Measurements from ENCODE around the gene NCOA7. TPM values are rescaled to one million over a fixed set of nuclear protein-coding genes. Genes with fewer than 3 reads are reported as not detected.
"Not testable (repeated sequence)": the region's sequence is repeated elsewhere in the genome, so short reads cannot be mapped to it uniquely, and the experiment has no call there.

Gene NCOA7
- total RNA-seq, 6 donors from 2014 or later: 33.5 to 75.6 (median 48.9) TPM

GRCh38 chr6:125797886-125798444 is 7.2 kb downstream of the NCOA7 start:
- peaks cover 0 to 2% (median 0%) of the 10 kb centered on the region in 4 donors for H3K36me3 ChIP-seq
- no peak overlapping the region for H3K4me3 ChIP-seq
- peaks cover 14 to 42% (median 34%) of the 10 kb centered on the region in 4 donors for H3K4me1 ChIP-seq
- WGBS, 2 donors: 74 to 80% methylated on average over 3 of the region's 3 CpGs
- no peaks in the 10 kb centered on the region for H3K27me3 ChIP-seq
- no peaks in the 10 kb centered on the region for H3K9me3 ChIP-seq
- ATAC-seq (ENCODE audit: low FRiP score in 2 of 2) (peak in 1 of 2 donors; percentile 19), DNase-seq (peak in 1 of 2 donors; percentile 37)
- peak overlapping the region; percentile 23 to 74 (median 43) for H3K27ac ChIP-seq
- peak in 1 of 4 donors; percentile 15 for TF ChIP-seq EP300 (IDR thresholded peaks at IDR 0.05)
- no peak for TF ChIP-seq POLR2AphosphoS5 (IDR thresholded peaks at IDR 0.05)

GRCh38 chr6:125798734-125799508 is 8.2 kb downstream of the NCOA7 start:
- no peaks in the 10 kb centered on the region for H3K27me3 ChIP-seq
- peak overlapping the region; percentile 17 to 59 (median 38) for H3K27ac ChIP-seq
- no peak for TF ChIP-seq POLR2AphosphoS5 (IDR thresholded peaks at IDR 0.05)
- no peaks in the 10 kb centered on the region for H3K9me3 ChIP-seq
- WGBS, 2 donors: 81 to 87% methylated on average over 5 of the region's 5 CpGs
- peaks cover 0 to 2% (median 0%) of the 10 kb centered on the region in 4 donors for H3K36me3 ChIP-seq
- DNase-seq (no peak), ATAC-seq (ENCODE audit: low FRiP score in 2 of 2) (peak in 1 of 2 donors; percentile 52)
- H3K4me3 ChIP-seq: no peak overlapping the region
- peaks cover 21 to 39% (median 34%) of the 10 kb centered on the region in 4 donors for H3K4me1 ChIP-seq

GRCh38 chr6:125802383-125802782 is 11.6 kb downstream of the NCOA7 start:
- Histone ChIP-seq H3K36me3 (peaks cover 0 to 2% (median 0%) of the 10 kb centered on the region in 4 donors), H3K4me3 (no peak overlapping the region), H3K9me3 (no peaks in the 10 kb centered on the region), H3K27ac (peak overlapping the region in 3 of 4 donors; percentile 21 to 41 (median 41)), H3K27me3 (no peaks in the 10 kb centered on the region), H3K4me1 (peaks cover 13 to 32% (median 30%) of the 10 kb centered on the region in 4 donors)
- DNase-seq (no peak), ATAC-seq (ENCODE audit: low FRiP score in 2 of 2) (no peak)
- WGBS, 2 donors: 91 to 98% methylated on average over 2 of the region's 2 CpGs
- TF ChIP-seq POLR2AphosphoS5 (IDR thresholded peaks at IDR 0.05) (no peak), CTCF (IDR thresholded peaks at IDR 0.05) (no peak), EP300 (IDR thresholded peaks at IDR 0.05) (no peak), POLR2A (IDR thresholded peaks at IDR 0.05) (no peak)

GRCh38 chr6:125802943-125803377 is 12.2 kb downstream of the NCOA7 start:
- DNase-seq (no peak), ATAC-seq (ENCODE audit: low FRiP score in 2 of 2) (peak in 1 of 2 donors; percentile 65)
- TF ChIP-seq CTCF (IDR thresholded peaks at IDR 0.05) (no peak), EP300 (IDR thresholded peaks at IDR 0.05) (no peak), POLR2AphosphoS5 (IDR thresholded peaks at IDR 0.05) (no peak), POLR2A (IDR thresholded peaks at IDR 0.05) (no peak)
- H3K4me3 ChIP-seq: no peak overlapping the region
- peaks cover 7 to 29% (median 26%) of the 10 kb centered on the region in 4 donors for H3K4me1 ChIP-seq
- peak overlapping the region; percentile 21 to 43 (median 41) for H3K27ac ChIP-seq
- H3K27me3 ChIP-seq: no peaks in the 10 kb centered on the region
- H3K9me3 ChIP-seq: no peaks in the 10 kb centered on the region
- WGBS, 2 donors: 33% methylated on average over 4 of the region's 4 CpGs
- peaks cover 0 to 2% (median 0%) of the 10 kb centered on the region in 4 donors for H3K36me3 ChIP-seq

GRCh38 chr6:125804264-125804663 is 13.5 kb downstream of the NCOA7 start:
- no peak for TF ChIP-seq CTCF (IDR thresholded peaks at IDR 0.05)
- TF ChIP-seq POLR2AphosphoS5 (IDR thresholded peaks at IDR 0.05): no peak
- no peak for TF ChIP-seq EP300 (IDR thresholded peaks at IDR 0.05)
- TF ChIP-seq POLR2A (IDR thresholded peaks at IDR 0.05): no peak
- DNase-seq (no peak), ATAC-seq (ENCODE audit: low FRiP score in 2 of 2) (no peak)
- Histone ChIP-seq H3K27ac (no peak overlapping the region), H3K36me3 (no peaks in the 10 kb centered on the region), H3K4me1 (peaks cover 7 to 19% (median 14%) of the 10 kb centered on the region in 4 donors), H3K27me3 (no peaks in the 10 kb centered on the region), H3K9me3 (no peaks in the 10 kb centered on the region), H3K4me3 (no peak overlapping the region)

- not testable (repeated sequence) for H3K36me3 ChIP-seq; H3K4me3 ChIP-seq; ATAC-seq (ENCODE audit: low FRiP score in 2 of 2); DNase-seq; H3K27me3 ChIP-seq; H3K9me3 ChIP-seq; H3K27ac ChIP-seq
- 93 to 97% methylated on average over 10 of the region's 10 CpGs for WGBS, 2 donors
- H3K4me1 ChIP-seq: peaks cover 7 to 17% (median 11%) of the 10 kb centered on the region in 4 donors
Observed at GRCh38 chr6:125804866-125805425, 14.2 kb downstream of the NCOA7 start.

Data from upper lobe of left lung (tissue), 6 donors.